ENCODE measurements around the gene ZNF653. TPM values are rescaled to one million over a fixed set of nuclear protein-coding genes. Genes with fewer than 3 reads are reported as not detected.
"Not testable (repeated sequence)": the region's sequence is repeated elsewhere in the genome, so short reads cannot be mapped to it uniquely, and the experiment has no call there.

The ZNF653 gene
- total RNA-seq, 2 donors from 2014 or later: 23.7 to 23.8 TPM

GRCh38 chr19:11433526-11433925, 72.1 kb downstream of the ZNF653 start:
- not testable (repeated sequence) for ATAC-seq; H3K36me3 Mint-ChIP-seq; DNase-seq (ENCODE audit: low spot score); H3K27ac Mint-ChIP-seq; H3K4me3 Mint-ChIP-seq; H3K9me3 Mint-ChIP-seq; H3K27me3 Mint-ChIP-seq
- H3K4me1 Mint-ChIP-seq (ENCODE audit: low read depth in 2 of 2): peaks cover 20 to 28% of the 10 kb centered on the region in 2 donors

Other genes starting within 250 kb of the ZNF653 start
- gene DOCK6, start 243.3 kb downstream of the ZNF653 start, total RNA-seq: 1 to 10 TPM; 1.7 to 2.6 TPM
- gene TSPAN16, start 209.7 kb downstream of the ZNF653 start, total RNA-seq: not detected
- 10 to 100 TPM; 17.5 to 33.4 TPM for gene RAB3D, start 166.2 kb downstream of the ZNF653 start, total RNA-seq
- 10 to 100 TPM; 35.8 to 54.3 TPM for gene TMEM205, start 159.6 kb downstream of the ZNF653 start, total RNA-seq
- gene CCDC159, start 159.3 kb downstream of the ZNF653 start, total RNA-seq: 10 to 100 TPM; 26.5 to 37.8 TPM
- gene PLPPR2, start 150.4 kb downstream of the ZNF653 start, total RNA-seq: 10 to 100 TPM in 1 of 2 donors, 1 to 10 TPM in 1; 9.4 to 11.3 TPM
- 1 to 10 TPM; 1.6 to 3.0 TPM for gene SWSAP1, start 131.2 kb downstream of the ZNF653 start, total RNA-seq
- gene EPOR, start 121.5 kb downstream of the ZNF653 start, total RNA-seq: 1 to 10 TPM; 3.0 to 5.1 TPM
- not detected for gene RGL3, start 86.5 kb downstream of the ZNF653 start, total RNA-seq
- gene ODAD3, start 70.7 kb downstream of the ZNF653 start, total RNA-seq: not detected
- gene PRKCSH, start 70.2 kb downstream of the ZNF653 start, total RNA-seq: 100 to 1,000 TPM; 303 to 321 TPM
- under 1 TPM in 1 of 2 donors, not detected in 1; 0.40 TPM for gene ELAVL3, start 24.8 kb downstream of the ZNF653 start, total RNA-seq
- 10 to 100 TPM; 27.0 to 37.3 TPM for gene ECSIT, start 23.3 kb upstream of the ZNF653 start, total RNA-seq
- gene CNN1, start 33.0 kb upstream of the ZNF653 start, total RNA-seq: not detected
- 10 to 100 TPM; 58.3 to 95.1 TPM for gene ELOF1, start 53.4 kb upstream of the ZNF653 start, total RNA-seq
- 1 to 10 TPM; 3.0 to 3.5 TPM for gene ACP5, start 71.8 kb upstream of the ZNF653 start, total RNA-seq
- gene ZNF627, start 91.6 kb upstream of the ZNF653 start, total RNA-seq: 1 to 10 TPM; 5.1 to 6.8 TPM
- 1 to 10 TPM; 2.8 to 3.2 TPM for gene ZNF823, start 233.1 kb upstream of the ZNF653 start, total RNA-seq

Data from natural killer cell treated with Interleukin-12 subunit alpha and Interleukin-12 subunit beta and Interleukin-15 and Interleukin-18, amount 100 ng/mL, for 72 hours (primary cell).